HG03045 (cell line): ENCODE data around the gene SETBP1.
A peak's percentile ranks its signal among the peaks of the same experiment; 100 is the strongest.

Experiments used
- ATAC-seq: cut with Tn5 transposase; IDR thresholded peaks from one replicate; pipeline ENCODE4 v1.9.1; 2021; ENCODE audit warnings: mild to moderate bottlenecking, moderate library complexity; ENCODE audit not compliant: unreplicated experiment

The SETBP1 gene

DNA sequence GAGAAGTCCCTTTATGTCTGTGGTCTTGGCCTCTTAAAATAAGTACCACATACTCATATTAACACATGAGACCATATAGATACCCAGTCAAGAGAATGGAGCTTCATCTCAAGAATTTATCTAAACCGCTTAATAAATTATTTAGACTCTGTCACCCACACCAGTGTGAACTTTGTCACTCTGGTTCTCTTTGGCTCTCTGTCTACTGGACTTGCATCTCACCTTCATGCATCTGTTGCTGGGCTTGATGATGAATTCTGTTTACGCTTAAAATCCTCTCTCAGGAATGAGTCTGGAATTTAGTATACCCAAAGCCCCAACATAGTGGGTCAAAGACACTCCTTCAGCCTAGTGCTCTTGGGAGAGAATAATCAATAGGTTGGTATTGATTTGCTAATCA lies 73.9 kb downstream of the SETBP1 start:
- no peak for ATAC-seq

DNA sequence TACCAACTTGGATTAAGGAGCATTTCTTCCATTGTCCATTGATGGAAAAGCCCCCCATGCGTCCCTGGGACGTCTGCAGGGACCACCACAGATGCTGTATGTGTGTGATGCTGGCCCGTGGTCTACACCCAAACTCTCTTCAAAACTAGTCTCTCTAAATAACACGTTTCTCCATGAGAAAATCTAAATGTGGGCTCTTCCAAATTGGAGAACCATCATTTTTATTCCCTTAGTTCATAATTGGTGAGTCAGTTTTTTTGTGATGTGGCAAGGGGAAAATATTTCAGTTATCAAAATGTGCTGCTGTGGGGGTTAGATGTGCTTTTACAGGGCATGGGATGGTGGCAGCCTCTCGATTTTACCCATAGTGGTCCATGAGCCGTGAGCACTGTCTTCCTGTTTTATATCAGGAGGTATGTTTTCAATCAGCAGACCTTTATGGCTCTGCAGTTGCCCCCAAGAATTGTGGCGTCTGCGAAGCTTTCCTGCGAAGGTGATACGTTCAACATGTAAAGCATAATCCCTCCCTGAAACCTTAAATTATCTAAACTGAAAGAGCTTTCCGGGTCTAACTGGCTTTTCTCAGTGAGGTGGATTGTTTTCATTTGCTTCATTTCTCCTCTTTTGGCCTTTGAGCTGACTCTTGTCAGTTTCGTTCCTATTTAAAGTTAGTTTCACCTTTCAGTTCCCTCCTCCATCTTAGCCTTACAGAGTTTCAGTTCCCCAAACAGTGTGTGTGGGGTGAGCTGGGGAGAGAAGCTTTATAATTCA lies 78.4 kb downstream of the SETBP1 start:
- peak; percentile 93 for ATAC-seq

DNA sequence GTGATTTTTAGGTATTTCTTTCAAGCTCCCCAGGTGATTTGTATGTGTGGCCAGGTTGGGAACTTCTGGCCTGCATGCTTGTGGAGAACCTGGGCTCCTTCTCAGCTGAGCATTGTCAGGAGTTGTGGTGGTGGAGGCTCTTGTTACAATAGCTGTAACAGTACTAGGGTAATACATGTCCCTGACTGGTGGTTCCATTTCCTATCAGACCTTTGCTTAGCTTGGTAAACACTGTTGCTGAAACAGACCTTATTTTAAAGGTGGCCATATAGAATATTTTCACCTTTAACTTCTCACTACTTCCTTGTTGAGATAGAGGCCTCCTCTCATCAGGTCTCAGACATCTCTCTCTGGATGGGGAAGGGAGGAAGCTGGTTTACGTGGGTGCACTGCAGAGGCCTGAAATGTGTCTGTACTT lies 79.2 kb downstream of the SETBP1 start:
- ATAC-seq, result peak; percentile 58

DNA sequence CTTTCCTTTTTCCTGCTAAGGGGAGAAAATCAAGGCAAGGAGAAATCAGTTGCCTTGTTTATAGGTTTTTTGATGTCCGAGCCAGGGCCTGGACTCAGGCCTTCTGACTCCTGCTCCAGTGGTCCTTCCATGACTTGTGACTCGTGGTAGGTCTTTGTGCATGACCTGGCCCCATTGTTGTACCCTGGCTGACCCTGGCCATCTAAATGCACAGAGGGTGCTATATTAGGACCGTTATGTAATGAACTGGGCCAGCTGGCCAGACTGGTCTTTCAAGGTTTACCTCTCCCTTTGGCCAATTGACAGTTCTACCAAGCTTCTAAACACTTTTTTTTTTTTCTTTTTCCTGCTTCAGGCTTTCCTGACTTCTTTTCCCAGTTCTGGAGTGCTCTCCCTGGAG lies 81.1 kb downstream of the SETBP1 start:
- ATAC-seq, result no peak

DNA sequence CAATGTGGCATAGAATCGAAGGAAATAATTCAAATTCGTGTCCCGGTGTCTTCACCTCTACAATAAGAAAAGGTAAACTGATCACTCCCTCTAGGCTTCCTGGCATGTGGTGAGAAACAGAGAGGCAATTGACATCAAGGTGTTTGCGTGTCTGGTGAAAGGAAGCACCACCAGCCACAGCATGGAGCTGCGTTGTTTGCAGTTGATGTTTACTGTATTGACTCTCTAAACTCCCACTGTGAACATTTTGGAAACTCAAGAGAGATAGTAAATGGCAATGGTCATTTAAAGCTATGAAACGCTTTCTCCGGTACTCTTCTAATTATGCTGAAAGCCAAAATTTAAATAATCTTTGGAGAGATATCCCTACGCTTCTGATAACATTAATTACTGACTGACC lies 82.6 kb downstream of the SETBP1 start:
- no peak for ATAC-seq

DNA sequence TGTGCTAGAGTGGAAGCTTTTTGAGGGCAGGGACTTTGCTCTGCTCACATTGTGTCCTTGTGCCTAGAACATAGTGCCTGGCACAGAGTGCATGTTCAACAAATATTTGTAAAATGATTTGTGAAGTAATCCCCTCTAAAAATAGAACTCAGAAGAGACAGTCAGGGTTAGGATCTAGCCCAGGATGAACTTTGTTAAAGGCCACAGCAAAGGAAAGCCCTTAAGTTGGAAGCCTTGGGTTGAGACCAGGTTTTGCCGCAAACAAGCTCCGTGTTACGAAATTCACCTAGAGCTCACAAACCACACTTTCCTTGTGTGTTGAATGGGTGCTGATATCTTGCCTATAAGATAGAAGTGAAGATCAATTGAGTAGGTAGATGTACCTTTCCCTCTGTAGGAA lies 84.2 kb downstream of the SETBP1 start:
- ATAC-seq, result no peak

DNA sequence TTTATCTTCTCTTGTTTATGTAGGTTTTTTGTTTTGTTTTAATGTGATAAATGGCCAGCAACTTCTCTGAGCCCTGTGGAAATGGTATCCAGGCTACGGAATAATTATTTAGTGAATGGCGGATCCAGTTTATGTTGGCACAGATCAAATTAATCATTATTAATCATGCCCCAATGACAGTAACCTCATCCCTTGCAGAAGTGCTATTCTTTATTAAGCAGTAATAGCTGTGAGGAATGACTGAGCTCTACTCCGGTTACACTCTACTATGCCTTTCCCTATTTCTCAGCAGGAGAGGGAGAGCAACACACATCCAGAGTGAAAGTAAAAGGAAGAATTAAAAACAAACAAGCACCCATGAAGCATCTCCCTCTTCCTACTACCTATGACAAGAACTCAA lies 84.8 kb downstream of the SETBP1 start:
- no peak for ATAC-seq

DNA sequence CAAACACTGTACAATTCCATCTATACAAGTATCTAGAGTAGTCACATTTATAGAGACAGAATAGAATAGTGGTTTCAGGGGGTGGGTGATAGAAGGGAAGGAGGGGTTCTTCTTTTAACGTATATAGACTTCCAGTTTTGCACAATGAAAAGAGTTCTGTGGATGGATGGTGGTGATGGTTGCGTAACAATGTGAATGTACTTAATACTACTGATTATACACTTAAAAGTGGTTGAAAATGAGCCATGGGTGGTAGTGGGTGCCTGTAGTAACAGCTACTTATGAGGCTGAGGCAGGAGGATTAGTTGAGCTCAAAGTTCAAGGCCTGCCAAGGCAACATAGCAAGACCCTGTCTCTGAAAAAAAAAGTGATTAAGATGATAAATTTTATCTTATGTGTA lies 85.8 kb downstream of the SETBP1 start:
- no peak for ATAC-seq

DNA sequence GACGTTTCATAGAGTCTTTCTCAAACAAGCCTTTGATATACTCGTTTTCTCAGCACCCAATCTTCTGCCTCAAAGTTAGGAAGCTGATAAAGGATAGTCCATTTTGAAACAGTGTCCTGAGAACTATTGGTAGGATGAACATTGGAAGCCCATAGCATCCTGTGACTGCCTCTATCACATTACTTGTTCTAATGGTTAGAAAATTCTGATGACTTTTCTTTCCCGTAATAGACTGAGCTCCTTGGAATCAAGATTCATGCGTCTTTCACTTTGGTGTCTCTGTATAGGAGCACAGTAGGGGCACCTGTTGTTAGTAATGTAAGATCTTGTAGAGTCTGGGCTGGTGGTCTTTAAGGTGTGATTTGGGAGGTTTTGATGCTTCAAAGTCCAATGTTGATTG lies 87.1 kb downstream of the SETBP1 start:
- no peak for ATAC-seq

DNA sequence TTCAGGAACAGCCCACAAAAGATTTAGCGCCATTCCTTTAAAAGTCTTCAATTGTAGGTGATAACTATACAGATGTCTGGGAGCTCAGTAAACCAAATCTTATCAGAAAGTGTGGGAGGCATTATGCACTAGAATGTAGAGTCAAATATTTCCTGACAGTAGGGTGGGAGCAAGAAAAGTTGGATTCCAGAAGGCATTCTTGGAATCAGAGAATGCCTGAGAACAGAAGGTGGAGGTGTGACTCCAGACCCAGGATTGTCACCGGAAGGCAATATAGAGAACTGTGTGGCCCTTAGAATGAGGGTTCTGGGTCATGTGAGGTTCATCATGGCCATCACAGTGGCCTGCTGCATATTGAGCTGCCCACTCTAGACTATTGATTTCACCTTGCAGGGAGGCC lies 90.0 kb downstream of the SETBP1 start:
- no peak for ATAC-seq

DNA sequence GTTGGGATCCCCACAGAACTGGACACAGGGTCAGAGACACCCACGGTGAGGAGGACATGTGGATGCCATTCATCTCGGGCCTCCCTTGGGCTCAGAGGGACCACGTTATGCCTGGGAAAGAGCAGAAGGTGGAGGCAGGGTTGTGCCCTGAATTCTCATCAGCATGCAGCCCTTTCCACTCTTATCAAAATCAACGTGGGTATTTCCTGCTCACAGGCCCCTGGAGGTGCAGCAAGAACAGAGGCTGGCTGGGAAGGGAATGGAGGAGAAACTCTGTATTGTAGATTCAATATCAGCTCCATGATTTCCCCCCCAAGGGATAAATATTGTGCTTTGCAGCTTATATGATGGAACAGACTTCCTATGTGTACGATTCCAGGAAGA lies 90.9 kb downstream of the SETBP1 start:
- ATAC-seq, result no peak

DNA sequence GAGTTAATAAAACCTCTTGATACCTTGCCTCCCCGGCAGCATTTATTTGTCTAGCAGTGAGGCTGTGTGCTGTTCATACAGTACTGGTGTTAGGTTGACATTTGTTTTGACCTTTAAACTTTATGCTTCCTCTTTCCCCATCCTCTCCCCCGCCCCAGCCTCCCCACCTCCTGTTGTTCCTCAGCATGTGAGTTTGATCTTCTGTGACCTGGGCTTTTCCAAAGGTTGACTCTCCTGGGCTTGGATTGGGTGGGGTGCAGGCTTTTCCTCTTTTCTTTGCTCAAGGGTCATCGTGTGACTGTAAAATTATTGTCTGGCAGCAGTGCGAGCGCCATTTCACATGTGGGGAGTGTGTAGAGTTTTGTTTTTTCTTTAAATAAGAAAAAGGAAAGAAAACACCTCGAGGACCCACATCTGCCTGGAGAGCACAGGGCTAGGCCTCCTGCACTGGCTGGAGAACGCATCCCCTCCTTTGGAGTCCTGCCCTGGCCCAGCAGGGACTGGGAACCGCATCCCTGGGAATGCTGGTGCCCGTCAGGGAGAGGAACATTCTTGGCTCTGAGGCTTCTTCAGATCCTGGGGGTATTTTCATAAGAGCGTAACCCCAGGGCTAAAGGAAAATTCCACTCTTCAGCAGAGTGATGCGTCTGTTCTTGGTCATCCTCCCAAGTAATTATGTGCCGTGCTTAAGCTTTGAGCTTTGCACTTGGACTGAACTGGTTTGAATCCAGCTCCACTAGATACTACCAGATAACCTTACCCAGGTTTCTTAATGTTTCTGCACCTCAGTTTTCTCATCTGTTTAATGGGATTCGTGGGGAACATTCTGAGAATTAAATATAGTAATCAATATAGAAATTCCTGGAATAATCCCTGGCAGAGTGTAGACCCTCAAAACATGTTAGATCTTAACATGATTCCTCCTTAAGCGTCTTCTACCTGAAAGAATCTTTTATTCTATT lies 91.5 kb downstream of the SETBP1 start:
- ATAC-seq, result no peak

DNA sequence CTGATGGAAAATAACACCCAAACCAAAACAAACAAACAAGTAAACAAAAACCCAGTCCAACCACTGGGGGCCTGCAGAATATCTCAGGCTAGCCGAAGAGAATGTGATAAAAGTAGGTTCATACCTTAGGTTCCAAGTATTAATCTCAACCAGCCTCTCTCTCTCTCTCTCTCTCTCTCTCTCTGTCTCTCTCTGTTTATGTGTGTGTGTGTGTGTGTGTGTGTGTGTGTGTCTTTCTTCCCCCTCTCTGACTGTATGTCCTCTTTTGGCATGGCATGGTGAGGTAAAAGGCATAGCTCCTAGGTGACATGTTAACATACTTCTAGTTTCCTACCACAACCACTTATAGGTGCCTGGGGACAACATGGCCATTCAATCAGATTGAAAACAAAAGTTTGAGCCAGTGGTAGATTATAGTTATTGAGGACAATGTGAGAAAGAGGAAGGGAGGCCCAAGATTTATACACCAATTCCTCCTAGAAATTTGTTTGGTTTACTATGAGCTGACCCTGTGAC lies 93.0 kb downstream of the SETBP1 start:
- ATAC-seq, result no peak

DNA sequence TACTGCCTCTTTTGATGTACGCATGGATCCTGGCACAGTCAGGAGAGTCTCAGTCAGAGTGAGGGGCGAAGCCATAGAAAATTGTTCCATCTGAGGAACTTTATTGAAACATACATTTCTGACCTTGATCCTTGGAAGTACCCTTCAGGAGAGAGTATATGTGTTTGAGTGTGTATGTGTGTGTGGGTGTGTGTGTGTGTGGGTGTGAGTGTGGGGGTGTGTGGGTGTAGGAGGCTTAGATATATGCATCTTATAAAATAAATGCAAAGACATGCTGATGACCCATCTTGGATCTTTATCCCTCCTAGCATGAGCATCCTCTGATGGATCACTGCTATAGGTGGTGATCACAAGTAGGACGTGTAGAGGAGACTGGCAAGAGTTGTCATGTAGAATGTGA lies 93.5 kb downstream of the SETBP1 start:
- no peak for ATAC-seq

DNA sequence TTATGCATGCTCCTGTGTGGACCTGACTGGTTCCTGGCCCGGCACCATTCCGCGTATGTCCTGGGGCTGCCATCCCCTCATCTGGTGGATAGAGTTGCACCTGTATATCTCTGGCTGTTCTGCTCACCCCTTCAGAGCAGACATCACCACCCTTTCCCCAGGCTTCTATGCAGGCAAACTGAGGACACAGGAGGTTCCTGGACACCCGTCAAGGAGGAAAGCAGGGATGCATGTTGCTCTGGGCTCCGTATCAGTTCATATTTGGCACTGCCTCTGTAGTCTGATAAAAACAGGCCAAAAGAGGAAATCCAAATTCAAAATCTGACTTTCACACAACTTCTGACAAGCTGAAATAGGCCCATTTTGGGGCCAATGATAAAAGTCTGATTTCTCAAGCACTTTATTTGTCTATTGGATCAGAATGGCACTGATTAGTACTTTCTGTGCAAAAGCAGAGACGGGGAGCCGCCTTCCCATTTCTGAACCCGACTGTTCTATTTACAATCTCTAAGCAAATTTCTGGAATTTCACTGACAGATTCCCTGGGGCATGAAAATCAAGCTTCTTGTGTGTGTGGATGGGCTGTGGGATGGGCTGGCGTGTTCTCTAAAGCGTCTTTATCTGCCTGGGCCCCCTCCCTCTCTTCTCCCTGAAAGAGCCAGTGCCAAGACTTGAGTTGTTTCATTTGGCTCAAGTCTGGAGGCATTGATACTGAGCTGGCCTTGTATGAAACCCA lies 96.9 kb downstream of the SETBP1 start:
- no peak for ATAC-seq

DNA sequence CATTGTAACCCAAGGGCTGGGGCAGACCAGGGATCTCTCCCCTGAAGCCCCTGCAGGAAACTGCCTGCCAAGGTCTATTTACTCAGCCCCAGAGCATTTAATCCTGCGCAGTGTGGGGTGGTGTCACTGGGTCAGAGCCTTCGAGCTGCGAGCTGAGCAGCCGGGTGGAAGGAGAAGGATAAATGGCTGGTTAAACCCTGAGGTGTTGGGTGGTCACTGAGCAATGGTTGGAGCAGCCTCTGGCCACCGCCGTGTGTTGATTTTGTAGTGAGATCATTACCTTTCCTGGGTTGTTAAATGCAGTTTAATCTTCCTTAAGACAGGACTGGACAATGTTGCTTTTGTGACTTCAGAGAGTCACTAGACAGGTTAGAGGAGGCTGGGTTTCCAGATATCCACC lies 98.1 kb downstream of the SETBP1 start:
- ATAC-seq, result no peak

DNA sequence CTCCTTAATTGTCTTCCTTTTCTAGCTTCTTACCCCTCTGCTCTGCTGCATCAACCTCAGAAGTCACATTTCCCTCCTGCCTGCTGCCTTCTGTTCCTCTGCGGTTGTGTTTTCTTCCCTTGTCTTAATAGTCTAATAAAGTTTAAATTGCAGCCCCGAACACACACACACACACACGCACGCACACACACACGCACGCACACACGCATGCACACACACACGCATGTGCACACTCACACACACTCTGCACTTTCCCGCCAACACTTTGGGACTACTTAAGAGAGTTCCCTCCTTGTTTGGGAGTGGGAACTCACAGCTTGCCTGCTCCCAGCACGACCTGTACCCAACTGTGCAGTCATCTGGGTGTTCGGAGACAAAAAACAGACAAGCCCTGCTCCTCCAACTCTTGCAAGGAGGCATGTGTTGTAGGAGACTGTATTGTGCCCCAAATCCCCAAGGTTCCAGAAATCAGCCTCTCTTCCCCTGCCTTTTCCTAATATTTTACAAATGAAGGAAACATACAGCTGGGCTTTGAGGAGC lies 99.1 kb downstream of the SETBP1 start:
- ATAC-seq, result no peak

DNA sequence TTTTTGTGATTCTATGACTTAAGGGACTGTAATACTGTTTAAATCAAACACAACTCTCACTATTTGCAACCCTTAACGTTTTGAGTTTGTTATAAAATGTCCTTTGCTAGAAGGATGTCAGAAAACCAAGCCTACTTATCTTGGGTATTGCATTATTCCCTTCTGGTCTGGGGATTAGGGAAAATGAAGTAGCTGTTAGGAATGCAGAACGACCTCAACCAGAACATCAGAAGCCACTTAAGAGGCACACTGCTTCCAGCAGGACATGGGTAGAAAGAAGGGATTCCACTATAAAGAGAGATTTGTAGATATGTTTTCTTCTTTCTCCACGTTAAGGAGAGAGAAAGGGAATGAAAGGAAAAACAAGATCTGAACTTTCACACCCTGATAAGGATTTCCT lies 101.2 kb downstream of the SETBP1 start:
- no peak for ATAC-seq

DNA sequence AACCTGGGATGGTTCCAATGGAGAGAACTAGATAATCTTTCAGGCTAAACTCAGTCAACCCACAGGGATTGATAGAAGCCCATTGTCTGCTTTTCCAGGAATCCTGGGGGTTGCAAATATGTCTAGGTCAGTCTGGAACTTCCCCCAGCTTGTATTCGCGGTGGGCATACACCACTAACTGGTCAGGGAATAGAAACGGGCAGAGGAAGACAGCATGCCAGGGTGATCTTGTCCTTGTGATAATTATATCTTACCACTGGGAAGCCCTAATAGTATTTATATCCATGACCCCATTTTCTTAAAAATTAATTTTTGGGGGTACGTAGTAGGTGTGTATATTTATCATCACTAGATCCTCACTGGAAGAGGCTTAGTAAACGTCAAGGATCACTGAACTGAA lies 101.9 kb downstream of the SETBP1 start:
- ATAC-seq, result no peak

DNA sequence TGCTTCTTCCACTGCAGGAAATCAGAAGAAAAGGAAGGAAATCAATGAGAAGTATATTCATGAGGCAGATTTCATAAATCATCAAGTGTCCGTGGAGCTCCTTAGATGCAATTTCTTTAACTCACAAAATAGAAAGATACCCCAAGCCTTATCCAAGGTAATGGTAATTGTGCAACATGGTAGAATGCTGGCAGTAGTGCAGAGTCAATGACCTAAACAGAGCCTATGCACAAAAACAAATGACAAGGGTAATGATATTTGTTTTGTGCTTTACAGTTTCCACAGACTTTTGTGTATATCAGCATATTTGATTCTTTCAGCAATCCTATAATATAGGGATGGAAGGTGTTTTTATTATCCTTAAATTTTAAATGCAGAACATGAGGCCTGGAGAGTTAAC lies 102.7 kb downstream of the SETBP1 start:
- no peak for ATAC-seq

DNA sequence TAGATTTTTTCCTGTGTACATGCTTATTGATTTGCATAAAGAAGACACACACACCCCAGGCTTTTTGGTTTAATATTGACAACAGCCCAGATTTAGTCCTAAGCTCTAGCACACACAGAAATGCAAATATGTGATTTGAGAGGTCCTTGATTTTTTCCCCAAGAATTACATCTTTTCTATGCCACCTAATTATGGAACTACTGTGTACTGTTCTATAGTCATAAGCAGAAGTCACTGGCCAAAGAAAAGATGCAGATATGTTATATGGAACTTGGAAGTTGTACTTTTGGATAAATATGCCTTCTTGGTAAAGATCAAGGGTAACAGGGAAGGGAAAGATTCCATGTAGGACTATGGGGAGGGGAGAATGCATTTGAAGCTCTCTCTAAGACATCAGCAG lies 105.6 kb downstream of the SETBP1 start:
- peak; percentile 47 for ATAC-seq
